GM20000 (cell line): ENCODE results near the gene RALBP1.

ENCODE experiments used
- DNase-seq: peaks from one replicate; pipeline ENCODE4 v3.0.0; 2012; ENCODE audit warnings: low spot score
- CTCF ChIP-seq: IDR thresholded peaks from 2 replicates; pipeline ENCODE4 v1.5.1; 2012; ENCODE audit warnings: mild to moderate bottlenecking, control low read depth; ENCODE audit errors: extremely low read depth, missing control alignments

RALBP1 gene

DNA sequence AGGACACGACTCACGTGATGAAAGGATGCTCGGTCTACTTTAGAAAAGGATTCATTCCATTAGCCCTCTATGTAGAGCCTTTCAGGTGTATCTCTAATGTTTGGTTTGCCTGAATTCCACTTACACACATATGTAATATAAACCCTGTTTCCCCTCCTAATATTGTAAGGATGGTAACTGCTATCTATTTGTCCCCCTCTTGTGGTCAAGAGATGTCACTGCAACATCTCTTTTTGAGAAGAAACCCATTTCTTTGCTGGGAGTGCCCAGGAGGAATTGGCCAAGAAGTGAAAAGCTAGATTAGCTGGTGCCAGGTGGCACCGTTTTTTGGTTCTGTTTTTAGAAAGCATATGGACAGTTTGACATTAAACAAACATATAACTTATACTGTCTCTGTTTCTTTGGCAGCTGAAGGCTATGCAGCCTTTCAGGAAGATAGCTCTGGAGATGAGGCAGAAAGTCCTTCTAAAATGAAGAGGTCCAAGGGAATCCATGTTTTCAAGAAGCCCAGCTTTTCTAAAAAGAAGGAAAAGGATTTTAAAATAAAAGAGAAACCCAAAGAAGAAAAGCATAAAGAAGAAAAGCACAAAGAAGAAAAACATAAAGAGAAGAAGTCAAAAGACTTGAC is 41.2 kb downstream of the RALBP1 start:
- TF ChIP-seq CTCF: peak; percentile 76
- DNase-seq: peak; percentile 50

- no peak for DNase-seq
- TF ChIP-seq CTCF: no peak
These were observed 42.6 kb downstream of the RALBP1 start for GRCh38 chr18:9517869-9518268.

DNA sequence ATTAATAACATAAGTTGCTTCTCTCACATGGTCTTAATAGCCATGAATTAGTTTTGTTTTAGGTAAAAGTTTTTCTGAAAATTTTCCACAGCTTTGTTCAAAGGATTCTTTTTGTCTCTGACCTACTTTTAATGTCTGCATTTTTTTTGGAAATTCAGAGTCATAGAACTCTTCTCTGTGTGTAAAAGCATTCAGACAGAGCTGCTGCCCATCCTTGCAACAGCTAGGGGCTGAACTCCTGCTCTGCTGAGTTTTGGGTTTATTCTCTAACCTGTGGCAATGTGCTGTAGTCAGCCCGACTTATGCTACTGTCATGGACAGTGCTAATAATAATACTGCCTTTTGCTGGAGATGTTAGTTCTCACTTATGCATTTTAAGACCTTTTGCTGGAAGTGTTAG is 44.1 kb downstream of the RALBP1 start:
- TF ChIP-seq CTCF: no peak
- DNase-seq: no peak

- no peak for TF ChIP-seq CTCF
- no peak for DNase-seq
These were observed 45.4 kb downstream of the RALBP1 start for GRCh38 chr18:9520666-9521065.

DNA sequence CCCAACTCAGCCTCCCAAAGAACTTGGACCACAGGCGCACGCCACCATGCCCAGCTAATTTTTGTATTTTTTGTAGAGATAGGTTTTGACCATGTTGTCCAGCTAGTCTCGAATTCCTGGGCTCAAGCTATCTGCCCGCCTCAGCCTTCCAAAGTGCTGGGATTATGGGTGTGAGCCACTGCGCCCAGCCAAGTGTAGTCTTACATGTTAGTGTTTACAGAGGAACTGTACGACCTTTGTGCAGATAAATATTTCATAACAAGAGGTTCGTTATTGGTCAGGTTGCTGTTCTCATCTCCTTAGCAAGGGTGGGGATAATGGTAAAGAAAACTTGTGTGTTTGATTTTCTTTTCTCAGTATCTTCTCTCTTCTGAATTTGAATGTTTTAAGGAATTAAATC is 46.5 kb downstream of the RALBP1 start:
- no peak for TF ChIP-seq CTCF
- DNase-seq: no peak

DNA sequence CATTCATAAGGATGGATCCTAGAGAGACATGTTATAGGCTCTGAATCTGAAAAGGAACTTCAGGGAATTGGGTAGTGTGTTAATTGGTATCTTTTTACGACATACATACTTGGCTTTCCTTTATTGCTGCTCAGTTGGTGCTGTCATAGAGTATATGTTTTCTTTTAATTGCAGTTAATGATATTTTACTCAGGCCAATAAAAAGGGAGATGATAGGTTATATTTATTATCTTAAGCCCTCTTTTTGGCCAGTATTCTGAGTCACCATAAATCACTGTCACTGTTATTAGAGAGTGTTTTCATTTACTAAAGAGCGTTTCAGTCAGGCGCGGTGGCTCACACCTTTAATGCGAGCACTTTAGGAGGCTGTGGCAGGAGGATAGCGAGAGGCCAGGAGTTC is 47.6 kb downstream of the RALBP1 start:
- no peak for TF ChIP-seq CTCF
- DNase-seq: no peak

- no peak for DNase-seq
- TF ChIP-seq CTCF: no peak
These were observed 51.1 kb downstream of the RALBP1 start for GRCh38 chr18:9526458-9526857.
